Lung (tissue), 12 donors: Measurements from ENCODE around the gene LIPC. TPM values are rescaled to one million over a fixed set of nuclear protein-coding genes. Genes with fewer than 3 reads are reported as not detected.

Source experiments
- ATAC-seq: fragments of 200-7000 bp; cut with Tn5 transposase; one replicate; pipeline ENCODE4 v1.9.1; 2020; ENCODE audit warnings: moderate number of reproducible peaks; ENCODE audit not compliant: insufficient read depth, low FRiP score
- DNase-seq, 3 donors: peaks; one replicate each; pipeline ENCODE4 v3.0.0-alpha.2; 2013 to 2017
- H3K27ac ChIP-seq, 2 donors: one replicate each; pipeline ENCODE4 v1.5.1; 2013; ENCODE audit warnings: mild to moderate bottlenecking in 2 of 2, moderate library complexity in 2 of 2, control low read depth in 1 of 2, inconsistent platforms in 1 of 2, low read depth in 1 of 2, low read length in 1 of 2
- H3K27me3 ChIP-seq, 3 donors: one replicate each; pipeline ENCODE4 v1.5.1; 2013; ENCODE audit warnings: low read length in 2 of 3; ENCODE audit not compliant: control insufficient read depth in 3 of 3, insufficient read depth in 3 of 3
- H3K36me3 ChIP-seq, 4 donors: one replicate each; pipeline ENCODE4 v1.5.1; 2013; ENCODE audit warnings: low read length in 4 of 4, mild to moderate bottlenecking in 1 of 4, moderate library complexity in 1 of 4; ENCODE audit not compliant: control insufficient read depth in 4 of 4, insufficient read depth in 4 of 4
- H3K4me1 ChIP-seq, 5 donors: one replicate each; pipeline ENCODE4 v1.5.1; 2013; ENCODE audit warnings: low read length in 5 of 5, mild to moderate bottlenecking in 2 of 5, moderate library complexity in 1 of 5; ENCODE audit not compliant: control insufficient read depth in 5 of 5, insufficient read depth in 5 of 5
- H3K4me3 ChIP-seq: one replicate; pipeline ENCODE4 v1.5.1; 2013; ENCODE audit warnings: mild to moderate bottlenecking, control low read depth, moderate library complexity
- H3K9ac ChIP-seq, 2 donors: one replicate each; pipeline ENCODE4 v1.5.1; 2013; ENCODE audit warnings: low read length in 2 of 2, control low read depth in 1 of 2; ENCODE audit not compliant: insufficient read depth in 1 of 2
- H3K9me3 ChIP-seq, 4 donors: one replicate each; pipeline ENCODE4 v1.5.1; 2013; ENCODE audit warnings: low read length in 3 of 4, mild to moderate bottlenecking in 1 of 4, moderate library complexity in 1 of 4; ENCODE audit not compliant: control insufficient read depth in 4 of 4, insufficient read depth in 3 of 4
- CTCF ChIP-seq: IDR thresholded peaks from 2 replicates; pipeline ENCODE4 v1.5.1; 2012; ENCODE audit warnings: mild to moderate bottlenecking; ENCODE audit errors: control extremely low read depth, extremely low read depth
- WGBS, 2 donors: extraction: QIAGEN DNeasy Blood & Tissue Kit; methylation state at CpG; one replicate each; pipeline ENCODE4 v1.1.7; 2013; 5-methylcytosine and 5-hydroxymethylcytosine counted together
- polyA plus RNA-seq, 2 donors: library from polyadenylated mRNA; stranded (reverse); fragments of 200-250 nt; gene quantifications; one replicate each; pipeline ENCODE4 v1.2.1, GENCODE V29; 2013
- total RNA-seq, 2 donors: library from RNA; depleted of rRNA in 1 of 2; stranded (reverse); fragments of >200 nt in 1 of 2; gene quantifications; one replicate each; pipeline ENCODE4 v1.2.1, GENCODE V29; 2014 to 2021
- donor health status: control.
- donor health status: control.
- donor health status: Bipolar disorder and iron deficiency.
- donor health status: healthy.
- donor health status: DM: yes; HTN: yes; CAD: no.

Gene LIPC
- total and polyA plus RNA-seq, 4 donors = 0.20 to 0.57 (median 0.40) TPM

- no peak for TF ChIP-seq CTCF
- Histone ChIP-seq H3K27ac (no peak overlapping the region), H3K9ac (no peak overlapping the region), H3K4me3 (no peak overlapping the region), H3K27me3 (no peaks in the 10 kb centered on the region), H3K9me3 (no peaks in the 10 kb centered on the region), H3K36me3 (no peaks in the 10 kb centered on the region), H3K4me1 (peaks cover 0 to 10% (median 0%) of the 10 kb centered on the region in 5 donors)
- DNase-seq (no peak), ATAC-seq (no peak)
- WGBS, 2 donors = 91 to 92% methylated on average over 6 of the region's 6 CpGs
Measured at GRCh38 chr15:58423205-58423604, 8.6 kb upstream of the LIPC start.

GRCh38 chr15:58423831-58424608 lies 7.8 kb upstream of the LIPC start:
- DNase-seq = no peak
- no peaks in the 10 kb centered on the region for H3K36me3 ChIP-seq
- H3K4me3 ChIP-seq = no peak overlapping the region
- 85 to 87% methylated on average over 9 of the region's 9 CpGs for WGBS, 2 donors
- no peaks in the 10 kb centered on the region for H3K27me3 ChIP-seq
- H3K9ac ChIP-seq = no peak overlapping the region
- H3K27ac ChIP-seq = no peak overlapping the region
- TF ChIP-seq CTCF = no peak
- no peaks in the 10 kb centered on the region for H3K9me3 ChIP-seq
- no peak for ATAC-seq
- H3K4me1 ChIP-seq = peaks cover 0 to 10% (median 0%) of the 10 kb centered on the region in 5 donors

GRCh38 chr15:58424722-58425121 lies 7.1 kb upstream of the LIPC start:
- peaks cover 0 to 10% (median 0%) of the 10 kb centered on the region in 5 donors for H3K4me1 ChIP-seq
- no peak for DNase-seq
- 88 to 92% methylated on average over 5 of the region's 5 CpGs for WGBS, 2 donors
- H3K27ac ChIP-seq = no peak overlapping the region
- no peaks in the 10 kb centered on the region for H3K9me3 ChIP-seq
- ATAC-seq = no peak
- no peak for TF ChIP-seq CTCF
- no peak overlapping the region for H3K9ac ChIP-seq
- H3K4me3 ChIP-seq = no peak overlapping the region
- H3K36me3 ChIP-seq = no peaks in the 10 kb centered on the region
- H3K27me3 ChIP-seq = no peaks in the 10 kb centered on the region
